Caco-2 (cell line): ENCODE results near the gene RCVRN. TPM values are rescaled to one million over a fixed set of nuclear protein-coding genes. Genes with fewer than 3 reads are reported as not detected.

Experiments
- BruUV-seq: library from RNA; stranded (reverse); fragments of 400-500 nt; replicated peaks from 2 replicates; lab custom pipeline; 2021; lab: Mats Ljungman, UMichigan
- CTCF ChIA-PET: fragments of 300-600 bp; sonication (Branson Sonifier 250); formaldehyde crosslinking; loops from one replicate; lab custom pipeline; 2022; ENCODE audit warnings: antibody characterized with exemption; lab: Charles Lee
- POLR2A ChIA-PET: fragments of 300-600 bp; sonication (Branson Sonifier 250); formaldehyde crosslinking; loops from one replicate; lab custom pipeline; 2022; ENCODE audit warnings: antibody characterized with exemption; lab: Charles Lee
- DNase-seq, 2 experiments: peaks; one replicate each; pipeline versions ENCODE4 v3.0.0 to v3.0.0-alpha.2; 2020 to 2022
- H3K27me3 ChIP-seq: replicated peaks from 2 replicates; pipeline ENCODE4 v1.6.0; 2011; ENCODE audit warnings: low read length; ENCODE audit not compliant: control insufficient read depth, insufficient read depth
- H3K36me3 ChIP-seq: 2 replicates; pipeline ENCODE4 v1.5.1; 2011; ENCODE audit warnings: low read length; ENCODE audit not compliant: control insufficient read depth, insufficient read depth
- H3K4me1 ChIP-seq: fragments of 250-450 bp; sonication (Bioruptor Pico); 2 replicates; pipeline ENCODE4 v1.5.1; 2020; ENCODE audit warnings: mild to moderate bottlenecking
- H3K4me3 ChIP-seq: 2 replicates; pipeline ENCODE4 v1.5.1; 2011; ENCODE audit warnings: low read depth, mild to moderate bottlenecking, control low read depth, low read length
- H3K9me3 ChIP-seq: fragments of 250-450 bp; sonication (Bioruptor Pico); 2 replicates; pipeline ENCODE4 v1.5.1; 2020; ENCODE audit warnings: mild to moderate bottlenecking, moderate library complexity
- H3K27ac Mint-ChIP-seq: one replicate; pipeline ENCODE4 v1.8.0; 2022; ENCODE audit warnings: mixed read lengths; ENCODE audit not compliant: unreplicated experiment
- H3K27me3 Mint-ChIP-seq: one replicate; pipeline ENCODE4 v1.8.0; 2022; ENCODE audit warnings: mixed read lengths; ENCODE audit not compliant: insufficient read depth, unreplicated experiment
- H3K36me3 Mint-ChIP-seq: one replicate; pipeline ENCODE4 v1.8.0; 2022; ENCODE audit warnings: mild to moderate bottlenecking, mixed read lengths; ENCODE audit not compliant: insufficient read depth, unreplicated experiment
- H3K4me1 Mint-ChIP-seq: one replicate; pipeline ENCODE4 v1.8.0; 2022; ENCODE audit warnings: low read depth, mixed read lengths; ENCODE audit not compliant: unreplicated experiment
- H3K4me3 Mint-ChIP-seq: one replicate; pipeline ENCODE4 v1.8.0; 2022; ENCODE audit warnings: mild to moderate bottlenecking, moderate library complexity, mixed read lengths; ENCODE audit not compliant: unreplicated experiment
- H3K9me3 Mint-ChIP-seq: one replicate; pipeline ENCODE4 v1.8.0; 2022; ENCODE audit warnings: mixed read lengths; ENCODE audit not compliant: unreplicated experiment
- intact Hi-C: fragments of 100-400 bp; cut with micrococcal nuclease; formaldehyde crosslinking; loops from one replicate; pipeline ENCODE4 v1.10.0; 2022; ENCODE audit not compliant: unreplicated experiment
- total RNA-seq: library from RNA; stranded (reverse); gene quantifications from 2 replicates; pipeline ENCODE4 v1.2.3, GENCODE V29; 2022
- TF ChIP-seq, protein P1 (sequence below), 2 experiments: fragments of 200-600 bp in 1 of 2; IDR thresholded peaks; 1 replicate in 1 of 2; 2 replicates in 1 of 2; pipeline versions ENCODE4 v1.5.1 to v1.8.0; 2011 to 2022; ENCODE audit warnings: antibody characterized with exemption in 1 of 2, control low read depth in 1 of 2, inconsistent platforms in 1 of 2, low read depth in 1 of 2, low read length in 1 of 2, mild to moderate bottlenecking in 1 of 2, moderate library complexity in 1 of 2; ENCODE audit not compliant: insufficient read depth in 1 of 2, severe bottlenecking in 1 of 2, unreplicated experiment in 1 of 2

RCVRN gene
- total RNA-seq, 1 experiment from 2014 or later: not detected

DNA sequence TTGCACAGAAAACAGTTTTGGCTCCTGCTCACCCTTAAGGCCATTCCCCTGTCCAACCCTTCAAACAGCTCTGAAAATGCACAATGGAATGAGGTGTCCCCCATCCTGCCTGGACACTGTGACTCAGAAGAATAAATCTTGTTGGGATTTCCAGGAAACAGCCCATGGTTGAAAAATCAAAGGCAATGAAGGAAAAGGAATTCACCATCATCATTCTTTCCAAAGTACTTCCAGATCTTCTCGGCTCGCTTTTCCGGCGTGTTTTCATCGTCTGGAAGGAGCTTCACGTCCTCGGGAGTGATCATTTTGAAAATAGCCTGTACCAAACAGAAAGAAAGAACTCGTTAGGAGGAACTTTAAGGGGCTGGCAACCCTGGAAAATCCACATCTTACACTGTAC lies 4.3 kb downstream of the RCVRN start:
- CTCF ChIA-PET: no interaction called here
- no TSS peak for BruUV-seq
- H3K9me3 ChIP-seq: no peaks in the 10 kb centered on the region
- no peaks in the 10 kb centered on the region for H3K36me3 ChIP-seq
- TF ChIP-seq, protein P1, sequence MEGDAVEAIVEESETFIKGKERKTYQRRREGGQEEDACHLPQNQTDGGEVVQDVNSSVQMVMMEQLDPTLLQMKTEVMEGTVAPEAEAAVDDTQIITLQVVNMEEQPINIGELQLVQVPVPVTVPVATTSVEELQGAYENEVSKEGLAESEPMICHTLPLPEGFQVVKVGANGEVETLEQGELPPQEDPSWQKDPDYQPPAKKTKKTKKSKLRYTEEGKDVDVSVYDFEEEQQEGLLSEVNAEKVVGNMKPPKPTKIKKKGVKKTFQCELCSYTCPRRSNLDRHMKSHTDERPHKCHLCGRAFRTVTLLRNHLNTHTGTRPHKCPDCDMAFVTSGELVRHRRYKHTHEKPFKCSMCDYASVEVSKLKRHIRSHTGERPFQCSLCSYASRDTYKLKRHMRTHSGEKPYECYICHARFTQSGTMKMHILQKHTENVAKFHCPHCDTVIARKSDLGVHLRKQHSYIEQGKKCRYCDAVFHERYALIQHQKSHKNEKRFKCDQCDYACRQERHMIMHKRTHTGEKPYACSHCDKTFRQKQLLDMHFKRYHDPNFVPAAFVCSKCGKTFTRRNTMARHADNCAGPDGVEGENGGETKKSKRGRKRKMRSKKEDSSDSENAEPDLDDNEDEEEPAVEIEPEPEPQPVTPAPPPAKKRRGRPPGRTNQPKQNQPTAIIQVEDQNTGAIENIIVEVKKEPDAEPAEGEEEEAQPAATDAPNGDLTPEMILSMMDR (IDR thresholded peaks at IDR 0.05; ENCODE audit: insufficient read depth in 1 of 2, low read depth in 1 of 2, low read length in 1 of 2, severe bottlenecking in 1 of 2, unreplicated experiment in 1 of 2): no peak
- DNase-seq: no peak
- POLR2A ChIA-PET: no interaction called here
- no peak overlapping the region for H3K4me3 ChIP-seq
- Mint-ChIP-seq H3K27ac (no peak overlapping the region), H3K9me3 (no peaks in the 10 kb centered on the region), H3K4me1 (no peaks in the 10 kb centered on the region), H3K4me3 (no peak overlapping the region), H3K36me3 (no peaks in the 10 kb centered on the region), H3K27me3 (peaks cover 8% of the 10 kb centered on the region)
- intact Hi-C loops: no loop called here
- no peaks in the 10 kb centered on the region for H3K4me1 ChIP-seq
- H3K27me3 ChIP-seq: no peaks in the 10 kb centered on the region

DNA sequence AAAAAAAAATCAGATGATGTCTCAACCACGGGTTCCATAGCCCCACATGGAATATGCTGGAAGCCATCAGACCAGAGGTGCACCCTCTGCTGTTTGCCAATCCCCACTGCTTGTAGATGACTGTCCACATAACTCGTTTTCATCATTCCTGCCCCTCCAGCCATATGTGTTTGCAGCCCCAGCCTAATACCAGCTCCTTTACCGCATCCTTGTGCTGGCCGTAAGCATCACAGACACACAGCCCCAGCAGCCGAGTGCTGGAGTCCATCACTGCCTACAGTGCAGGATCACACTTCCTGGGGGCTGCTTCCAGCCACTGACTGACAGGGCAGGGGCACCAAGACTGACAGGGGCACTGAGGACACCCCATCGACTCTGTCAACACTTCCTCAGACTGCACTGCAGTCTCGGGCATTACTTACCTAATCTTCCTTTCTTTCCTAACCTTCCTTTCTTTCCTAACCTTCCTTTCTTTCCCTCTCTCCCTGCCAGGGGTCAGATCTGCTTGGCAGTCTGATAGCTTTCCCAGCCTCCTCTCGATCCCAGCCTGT lies 5.0 kb downstream of the RCVRN start:
- POLR2A ChIA-PET: no interaction called here
- TF ChIP-seq, protein P1 (IDR thresholded peaks at IDR 0.05; ENCODE audit: insufficient read depth in 1 of 2, low read depth in 1 of 2, low read length in 1 of 2, severe bottlenecking in 1 of 2, unreplicated experiment in 1 of 2): no peak
- no peaks in the 10 kb centered on the region for H3K4me1 Mint-ChIP-seq
- no peaks in the 10 kb centered on the region for H3K36me3 ChIP-seq
- no peak overlapping the region for H3K4me3 Mint-ChIP-seq
- DNase-seq: no peak
- H3K36me3 Mint-ChIP-seq: no peaks in the 10 kb centered on the region
- H3K27me3 ChIP-seq: no peaks in the 10 kb centered on the region
- no TSS peak for BruUV-seq
- H3K4me1 ChIP-seq: no peaks in the 10 kb centered on the region
- CTCF ChIA-PET: no interaction called here
- H3K4me3 ChIP-seq: no peak overlapping the region
- H3K9me3 ChIP-seq: no peaks in the 10 kb centered on the region
- H3K27ac Mint-ChIP-seq: no peak overlapping the region
- intact Hi-C loops: no loop called here
- peaks cover 8% of the 10 kb centered on the region for H3K27me3 Mint-ChIP-seq
- H3K9me3 Mint-ChIP-seq: no peaks in the 10 kb centered on the region

DNA sequence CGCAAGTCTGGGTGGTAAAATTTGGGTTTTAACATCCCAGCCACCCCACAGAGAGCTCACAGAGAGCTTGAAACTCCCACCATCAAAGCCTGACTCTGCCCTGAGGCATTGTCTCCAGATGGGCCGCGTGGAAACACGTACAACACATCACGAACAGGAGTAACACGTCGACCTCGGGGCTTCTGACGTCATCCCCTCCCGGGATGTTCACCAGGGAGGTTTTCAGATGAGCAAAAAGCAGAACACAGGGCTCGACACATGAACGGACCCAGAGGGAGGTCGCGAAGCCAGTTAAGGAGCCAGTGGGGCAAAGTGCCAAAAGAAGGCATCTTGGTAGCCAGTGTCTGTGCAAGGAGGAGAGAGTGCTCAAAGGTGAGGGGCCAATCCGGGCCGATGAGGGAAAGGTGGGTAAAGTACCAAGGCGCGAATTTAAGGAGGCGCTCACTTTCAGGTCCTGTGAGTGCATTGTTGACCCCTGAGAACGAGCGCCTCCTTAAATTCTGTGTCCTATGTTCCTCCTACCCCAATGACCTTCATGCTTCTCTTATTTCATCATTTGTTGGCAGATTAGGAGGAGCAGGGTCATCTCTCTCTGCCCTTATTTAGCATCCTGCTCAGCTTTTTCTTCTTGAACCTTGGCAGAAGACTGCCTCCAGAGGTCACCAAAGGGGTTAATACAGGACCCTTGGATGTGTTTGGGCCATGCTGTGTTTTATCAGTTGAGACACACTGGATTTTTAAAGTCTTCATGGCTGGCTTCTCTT lies 5.6 kb downstream of the RCVRN start:
- TF ChIP-seq, protein P1 (IDR thresholded peaks at IDR 0.05; ENCODE audit: insufficient read depth in 1 of 2, low read depth in 1 of 2, low read length in 1 of 2, severe bottlenecking in 1 of 2, unreplicated experiment in 1 of 2): no peak
- CTCF ChIA-PET: no interaction called here
- Mint-ChIP-seq H3K4me1 (no peaks in the 10 kb centered on the region), H3K27ac (no peak overlapping the region), H3K27me3 (peaks cover 8% of the 10 kb centered on the region), H3K9me3 (no peaks in the 10 kb centered on the region), H3K4me3 (no peak overlapping the region), H3K36me3 (no peaks in the 10 kb centered on the region)
- Histone ChIP-seq H3K36me3 (no peaks in the 10 kb centered on the region), H3K27me3 (no peaks in the 10 kb centered on the region), H3K4me3 (no peak overlapping the region), H3K9me3 (no peaks in the 10 kb centered on the region), H3K4me1 (no peaks in the 10 kb centered on the region)
- DNase-seq: no peak
- intact Hi-C loops: no loop called here
- BruUV-seq: no TSS peak
- POLR2A ChIA-PET: no interaction called here
